Stimulated activated CD8-positive, alpha-beta memory T cell treated with anti-CD3 and anti-CD28 coated beads, Interleukin-12 subunit alpha, Interleukin-12 subunit beta, amount 100 ng/mL, for 4 hours (primary cell): ENCODE results near the gene PNPLA7.
"Not testable (repeated sequence)": the region's sequence is repeated elsewhere in the genome, so short reads cannot be mapped to it uniquely, and the experiment has no call there.

Experiments
- DNase-seq: peaks from one replicate; pipeline ENCODE4 v3.0.0-alpha.2; 2020; ENCODE audit warnings: low read depth

PNPLA7 gene

DNA sequence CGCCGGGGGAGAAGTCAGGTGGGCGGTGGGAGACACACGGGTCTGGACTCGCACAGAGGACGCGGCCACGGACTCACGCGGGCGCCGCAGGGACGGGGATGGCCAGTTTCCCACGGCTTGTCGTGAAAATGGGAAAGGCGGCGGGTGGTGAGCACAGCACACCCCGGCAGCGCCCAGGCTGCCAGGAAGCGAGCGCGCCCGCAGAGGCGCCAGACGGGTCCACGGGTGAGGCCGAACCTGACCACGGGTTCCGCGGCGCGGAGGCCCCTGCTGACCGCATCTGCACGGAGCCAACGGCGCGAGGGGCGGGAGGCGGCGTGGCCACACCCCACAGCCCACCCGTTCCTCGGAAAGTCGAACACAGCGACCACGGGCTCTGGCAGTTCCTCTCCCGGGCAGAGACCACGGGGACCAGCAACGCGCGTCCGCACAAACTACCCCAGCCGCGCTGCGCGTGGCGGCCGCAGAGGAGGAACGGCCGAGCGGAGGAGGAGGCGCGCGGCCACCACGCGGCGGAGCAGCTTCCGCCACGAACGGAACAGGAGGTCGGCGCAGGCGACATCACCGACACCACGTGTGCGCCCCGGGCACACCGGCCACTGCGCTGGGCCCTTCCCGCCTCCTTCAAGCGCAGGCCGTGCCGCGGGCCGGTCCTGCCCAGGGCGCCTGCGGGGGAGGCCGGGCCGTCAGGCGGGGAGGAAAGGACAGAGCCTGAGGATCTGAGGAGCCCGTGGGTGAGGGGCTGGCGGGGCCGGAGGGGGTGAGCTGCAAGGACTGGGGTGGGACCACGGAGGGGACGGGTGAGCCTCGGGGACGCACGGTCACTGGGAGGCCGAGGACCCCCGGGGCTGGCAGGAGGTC, 132.8 kb downstream of the PNPLA7 start:
- no peak for DNase-seq

DNA sequence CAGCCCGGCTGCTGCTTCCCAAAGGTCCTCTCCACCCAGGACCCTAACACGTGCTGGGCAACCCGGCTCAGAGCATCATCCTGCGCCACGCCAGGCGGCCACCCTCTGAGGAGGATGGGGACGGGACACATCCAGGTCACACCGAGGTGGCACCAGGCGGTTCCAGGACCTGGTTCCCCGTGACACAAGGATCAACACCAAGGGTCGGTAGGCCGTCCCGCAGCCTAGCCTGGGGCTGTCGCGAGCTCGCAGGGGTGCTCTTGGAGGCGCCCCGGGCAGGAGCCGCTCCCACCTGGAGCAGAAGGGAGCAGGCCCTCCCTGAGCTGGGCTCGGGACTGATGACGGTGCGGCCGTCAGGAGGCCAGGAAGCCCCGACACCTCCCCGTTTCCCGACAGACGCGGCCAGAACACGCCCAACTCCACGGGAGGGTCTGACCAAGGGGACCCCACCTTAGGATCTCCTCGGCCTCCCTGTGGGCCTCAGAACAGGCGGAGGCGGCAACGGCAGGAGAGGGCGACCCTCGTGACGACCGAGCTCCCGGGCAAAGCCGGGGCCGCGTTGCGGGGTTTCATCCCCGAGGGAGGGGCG, 133.5 kb downstream of the PNPLA7 start:
- DNase-seq, result no peak

DNA sequence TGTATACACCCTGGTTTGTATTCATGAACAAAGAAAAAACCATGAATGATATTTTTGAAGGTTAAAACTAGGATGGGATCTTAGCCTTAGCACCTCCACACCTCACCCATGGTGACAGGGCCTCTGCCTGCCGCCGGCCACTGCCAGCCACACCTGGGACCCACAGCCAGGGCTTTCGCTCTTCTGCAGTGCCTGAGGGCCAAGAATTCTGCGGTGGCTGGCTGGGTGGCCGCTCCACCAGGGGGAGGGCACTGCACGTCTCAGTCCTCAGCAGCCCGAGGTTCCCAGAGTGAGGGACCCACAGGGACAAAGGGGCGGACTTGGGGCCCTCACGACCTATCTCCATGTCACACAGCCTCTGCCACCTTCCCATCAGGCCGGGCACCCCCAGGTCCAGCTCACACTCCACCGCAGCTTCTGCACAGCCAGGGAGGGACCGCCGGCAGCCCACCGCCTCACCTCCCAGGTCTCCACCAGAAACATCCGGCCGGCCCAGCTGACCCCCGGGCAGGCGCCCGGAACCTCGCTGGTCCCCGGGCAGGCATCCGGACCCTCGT, 134.1 kb downstream of the PNPLA7 start:
- no peak for DNase-seq

DNA sequence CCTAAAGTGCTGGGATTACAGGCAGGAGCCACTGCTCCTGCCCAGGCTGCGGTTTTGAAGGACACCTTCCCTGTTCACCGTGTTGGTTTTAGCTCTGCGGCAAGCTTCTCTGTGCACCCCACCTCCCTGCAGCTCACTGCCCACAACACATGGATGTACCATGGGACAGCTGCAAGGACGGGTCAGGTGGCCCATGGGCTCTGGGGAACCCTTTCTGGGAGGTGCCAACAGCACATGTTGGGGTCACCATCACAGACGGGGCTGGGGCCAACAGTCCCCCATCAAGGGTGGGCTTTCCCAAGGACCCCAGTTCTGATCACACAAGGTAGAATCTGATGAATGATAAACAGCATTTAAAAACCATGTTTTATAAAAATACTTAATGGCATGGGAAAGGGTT, 134.8 kb downstream of the PNPLA7 start:
- DNase-seq, result no peak

DNA sequence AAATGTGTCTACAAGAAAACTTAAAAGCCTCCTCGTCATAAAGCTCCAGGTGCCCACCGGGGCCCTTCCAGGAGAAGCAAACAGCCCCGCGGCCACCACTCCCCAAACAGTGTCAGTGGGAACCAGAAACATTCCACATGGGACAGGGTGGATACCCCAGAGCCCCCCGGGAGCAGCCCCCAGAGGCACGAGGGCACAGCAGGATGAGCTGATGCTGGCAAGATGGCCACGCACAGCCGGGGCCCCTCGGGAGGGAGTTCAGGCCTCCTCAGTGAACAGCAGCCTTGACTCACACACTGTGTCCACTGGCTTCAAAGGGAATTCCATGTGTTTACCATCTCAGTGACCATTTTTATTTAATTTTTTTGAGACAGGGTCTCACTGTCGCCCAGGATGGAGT, 137.8 kb downstream of the PNPLA7 start:
- no peak for DNase-seq

DNA sequence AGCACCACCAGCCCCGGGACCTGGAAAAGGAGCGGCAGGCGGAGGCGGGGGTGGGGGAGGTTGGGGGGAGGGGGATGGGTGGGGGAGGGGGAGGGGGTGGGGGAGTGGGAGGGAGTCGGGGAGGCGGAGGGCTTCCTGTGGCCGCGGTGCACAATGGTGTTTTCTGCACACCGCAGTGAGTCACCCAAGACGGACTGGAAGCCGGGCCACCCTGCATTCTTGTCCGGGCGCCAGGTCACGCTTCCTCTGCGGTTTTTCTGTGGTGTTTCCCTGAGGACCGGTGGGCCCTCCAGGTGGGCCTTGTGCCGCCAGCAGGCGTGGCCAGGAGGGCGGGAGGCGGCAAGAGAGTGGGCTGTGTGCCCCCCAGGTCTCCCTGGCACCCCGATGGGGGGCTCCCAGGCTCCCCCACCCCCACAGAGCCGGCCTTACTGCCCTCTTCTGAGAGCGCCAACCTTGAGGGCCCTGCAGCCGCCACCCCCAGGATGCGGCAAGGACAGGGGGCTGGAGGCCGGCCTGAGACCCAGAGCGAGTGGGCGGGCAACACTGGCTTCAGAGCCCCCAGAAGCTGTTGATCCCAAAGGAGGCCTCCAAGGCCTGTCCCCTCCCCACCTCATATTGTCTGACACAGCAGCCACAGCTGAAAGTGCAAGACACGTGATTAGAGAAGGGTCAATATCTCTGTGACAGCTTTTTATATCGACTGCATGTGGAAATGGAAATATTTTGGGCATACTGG, 138.4 kb downstream of the PNPLA7 start:
- DNase-seq, result no peak

DNA sequence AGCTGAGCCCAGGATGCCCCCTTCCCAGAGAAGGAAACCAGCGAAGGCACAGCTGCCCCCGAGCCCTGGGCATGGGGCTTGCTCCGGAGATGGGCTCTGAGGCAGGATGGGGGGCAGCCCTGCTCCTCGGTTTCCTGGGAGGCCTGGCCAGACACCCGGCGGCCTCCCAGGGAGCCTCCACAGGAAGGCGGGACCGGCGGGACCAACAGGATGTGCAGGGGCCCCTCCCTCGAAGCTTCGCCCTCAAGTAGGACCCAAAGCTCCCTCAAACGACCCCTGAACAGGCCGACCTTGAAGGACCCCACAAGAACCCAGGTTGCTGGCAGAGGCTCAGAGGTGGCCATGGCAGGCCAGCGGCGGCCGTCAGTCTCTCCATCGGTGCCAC, 138.9 kb downstream of the PNPLA7 start:
- DNase-seq, result no peak

DNA sequence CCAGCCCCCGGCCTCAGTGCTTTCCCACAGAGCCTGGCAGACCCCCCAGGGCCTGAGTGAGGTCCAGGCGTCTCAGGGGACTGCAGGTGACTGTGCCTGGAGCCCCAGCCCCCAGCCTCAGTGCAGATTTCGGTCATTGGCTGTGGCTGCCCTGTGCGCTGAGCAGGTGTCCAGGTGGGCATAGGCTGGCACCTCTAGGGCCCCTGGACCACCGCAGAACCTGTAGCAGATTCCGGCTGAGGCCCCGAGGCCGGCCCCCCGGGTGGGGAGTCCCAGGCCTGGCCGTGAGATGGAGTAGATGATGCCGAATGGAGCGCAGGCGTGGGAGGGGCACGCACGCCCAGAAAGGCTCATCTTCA, 139.3 kb downstream of the PNPLA7 start:
- no peak for DNase-seq

DNA sequence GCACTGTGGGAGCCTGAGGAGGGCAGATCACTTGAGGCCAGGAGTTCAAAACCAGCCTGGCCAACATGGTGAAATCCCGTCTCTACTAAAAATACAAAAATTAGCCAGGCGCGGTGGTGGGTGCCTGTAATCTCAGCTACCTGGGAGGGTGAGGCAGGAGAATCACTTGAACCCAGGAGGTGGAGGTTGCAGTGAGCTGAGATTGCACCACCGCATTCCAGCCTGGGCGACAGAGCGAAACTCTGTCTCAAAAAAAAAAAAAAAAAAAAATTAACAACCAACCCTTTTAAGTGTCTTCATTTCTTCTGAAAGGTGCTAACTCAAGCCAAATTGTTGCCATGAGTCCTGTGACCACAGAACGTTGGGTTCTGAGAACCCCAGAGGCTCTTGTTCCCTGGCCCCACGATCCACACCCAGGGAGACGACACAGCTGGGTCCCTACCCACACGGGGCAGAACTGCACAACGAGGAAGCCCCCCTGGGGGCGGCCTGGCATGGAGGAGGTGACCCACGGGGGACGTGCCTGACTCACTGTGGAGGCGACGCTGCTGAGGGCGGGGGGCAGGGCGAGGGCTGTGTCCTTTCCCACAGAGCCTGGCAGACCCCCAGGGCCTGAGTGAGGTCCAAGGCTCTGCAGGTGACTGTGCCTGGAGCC, 139.8 kb downstream of the PNPLA7 start:
- DNase-seq, result not testable (repeated sequence)
